Stimulated activated naive CD8-positive, alpha-beta T cell treated with anti-CD3 and anti-CD28 coated beads, Interleukin-15, Interleukin-2, amounts not matched to agents 100 ng/mL and 50 ng/mL, for 24 hours (primary cell): ENCODE data around the gene RIPOR3.
"Not testable (repeated sequence)": the region's sequence is repeated elsewhere in the genome, so short reads cannot be mapped to it uniquely, and the experiment has no call there.

Source experiments
- H3K27ac Mint-ChIP-seq: one replicate; pipeline ENCODE4 v1.8.0; 2021; ENCODE audit warnings: mild to moderate bottlenecking, mixed read lengths
- H3K27me3 Mint-ChIP-seq: one replicate; pipeline ENCODE4 v1.8.0; 2021; ENCODE audit warnings: mixed read lengths
- H3K36me3 Mint-ChIP-seq: one replicate; pipeline ENCODE4 v1.8.0; 2021; ENCODE audit warnings: low read depth, mixed read lengths
- H3K4me1 Mint-ChIP-seq: one replicate; pipeline ENCODE4 v1.8.0; 2021; ENCODE audit warnings: low read depth, mixed read lengths
- H3K4me3 Mint-ChIP-seq: one replicate; pipeline ENCODE4 v1.8.0; 2021; ENCODE audit warnings: mild to moderate bottlenecking, mixed read lengths
- H3K9me3 Mint-ChIP-seq: one replicate; pipeline ENCODE4 v1.8.0; 2021; ENCODE audit warnings: mixed read lengths

Gene RIPOR3

DNA sequence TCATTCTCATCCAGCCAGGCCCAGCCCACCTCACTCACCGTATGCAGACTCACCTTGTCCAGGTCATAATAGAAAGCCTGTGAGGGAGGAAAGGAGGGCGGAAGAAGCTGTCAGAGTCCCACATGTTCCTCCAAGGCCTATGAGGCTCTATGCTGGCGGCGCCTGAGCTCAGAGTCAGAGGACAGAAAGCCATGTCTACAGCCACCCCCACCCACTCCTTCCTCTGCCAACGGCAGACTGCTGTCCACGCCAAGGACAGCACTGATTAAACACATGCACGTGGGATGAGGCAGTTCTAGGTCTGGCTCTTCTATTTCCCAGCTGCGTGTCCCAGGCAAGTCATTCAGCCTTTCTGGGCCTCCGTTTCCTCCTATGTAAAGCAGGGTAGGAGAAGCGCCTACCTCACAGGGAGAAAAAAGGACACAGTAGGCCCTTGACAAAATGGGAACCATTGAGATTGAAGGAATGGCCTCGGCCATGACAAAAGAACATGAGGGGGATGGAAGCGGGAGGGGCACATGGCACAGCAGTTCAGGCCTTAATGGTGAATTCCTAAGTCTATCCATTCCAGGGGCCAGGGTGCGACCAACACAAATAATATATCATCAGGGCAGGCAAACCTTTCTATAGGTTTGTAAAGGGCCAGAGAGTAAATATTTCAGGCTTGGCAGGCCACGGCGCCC is 80.1 kb downstream of the RIPOR3 start:
- H3K9me3 Mint-ChIP-seq = no peaks in the 10 kb centered on the region

DNA sequence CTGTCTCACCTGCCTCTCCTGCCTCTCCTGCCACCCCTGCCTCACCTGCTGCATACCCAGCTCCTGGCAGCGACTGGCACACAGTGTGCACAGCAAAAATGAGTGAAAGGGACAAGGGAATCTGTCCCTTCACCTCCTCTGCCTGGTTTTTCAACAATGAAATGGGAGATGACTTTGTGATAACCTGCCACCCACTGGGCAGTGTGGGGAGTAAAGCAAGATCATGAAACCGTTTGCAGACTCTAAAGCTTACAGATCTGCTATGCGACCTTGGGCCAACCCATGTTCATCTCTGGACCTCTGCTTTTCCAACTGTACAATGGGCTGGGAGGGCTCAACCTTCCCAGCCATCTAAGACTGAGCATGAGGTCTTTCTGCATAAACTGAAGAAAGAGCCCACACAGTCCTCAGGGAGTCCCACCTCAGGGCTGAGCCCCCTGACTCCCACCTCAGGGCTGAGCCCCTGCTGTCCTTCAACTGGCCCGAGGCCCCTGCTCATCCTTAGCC is 81.1 kb downstream of the RIPOR3 start:
- Mint-ChIP-seq H3K9me3 (no peaks in the 10 kb centered on the region), H3K36me3 (no peaks in the 10 kb centered on the region), H3K27ac (no peak overlapping the region), H3K27me3 (peaks cover 3% of the 10 kb centered on the region), H3K4me1 (no peaks in the 10 kb centered on the region), H3K4me3 (no peak overlapping the region)

More for the DNA sequence above, 80.1 kb downstream of the RIPOR3 start:
- Mint-ChIP-seq H3K4me3 (no peak overlapping the region), H3K36me3 (no peaks in the 10 kb centered on the region), H3K4me1 (no peaks in the 10 kb centered on the region), H3K27ac (no peak overlapping the region), H3K27me3 (peaks cover 3% of the 10 kb centered on the region)

DNA sequence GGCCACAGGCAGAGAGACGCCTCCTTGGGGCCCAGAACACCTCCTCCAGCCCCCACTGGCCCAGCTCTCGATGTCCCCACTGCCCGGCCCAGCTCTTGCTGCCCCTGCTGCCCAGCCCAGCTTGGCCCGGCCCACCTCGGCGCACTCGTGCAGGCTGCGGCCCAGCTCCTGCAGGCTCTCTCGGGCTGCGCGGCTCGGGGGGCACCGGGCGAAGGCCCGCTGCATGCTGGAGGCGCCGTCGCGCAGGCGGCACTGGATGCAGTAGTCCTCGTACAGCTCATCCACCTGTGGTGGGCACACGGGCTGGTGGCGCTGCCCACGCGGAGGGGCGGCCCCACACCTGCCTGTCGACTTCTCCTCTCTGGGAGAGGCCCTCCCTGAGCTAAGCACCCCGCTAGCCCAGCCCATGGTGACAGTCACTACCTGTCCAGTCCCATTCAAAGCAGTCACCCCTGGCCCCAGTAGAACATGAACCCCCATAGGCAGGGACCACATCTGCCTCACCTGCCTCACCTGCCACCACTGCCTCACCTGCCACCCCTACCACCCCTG is 81.8 kb downstream of the RIPOR3 start:
- peaks cover 3% of the 10 kb centered on the region for H3K27me3 Mint-ChIP-seq
- H3K4me1 Mint-ChIP-seq = no peaks in the 10 kb centered on the region
- no peak overlapping the region for H3K4me3 Mint-ChIP-seq
- H3K36me3 Mint-ChIP-seq = no peaks in the 10 kb centered on the region
- H3K27ac Mint-ChIP-seq = no peak overlapping the region
- H3K9me3 Mint-ChIP-seq = no peaks in the 10 kb centered on the region

DNA sequence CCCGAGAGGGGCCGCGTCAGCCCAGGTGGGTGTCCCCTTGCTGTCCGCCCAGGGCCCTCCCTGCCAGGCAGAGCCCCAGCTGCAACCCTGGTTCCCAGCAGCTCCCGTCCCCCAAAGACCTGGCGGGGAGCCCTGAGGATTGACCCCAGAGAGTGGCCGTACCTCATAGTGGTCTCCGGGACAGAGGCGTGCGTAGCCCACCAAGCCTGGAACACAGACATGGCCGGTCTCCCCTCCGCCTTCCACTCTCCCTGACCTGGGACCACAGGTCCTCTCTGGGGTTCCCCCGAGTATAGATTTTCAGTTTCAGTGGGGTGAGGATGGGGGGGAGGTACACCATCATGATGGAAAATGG is 82.6 kb downstream of the RIPOR3 start:
- H3K27ac Mint-ChIP-seq = no peak overlapping the region
- peaks cover 3% of the 10 kb centered on the region for H3K27me3 Mint-ChIP-seq
- H3K4me1 Mint-ChIP-seq = no peaks in the 10 kb centered on the region
- H3K36me3 Mint-ChIP-seq = no peaks in the 10 kb centered on the region
- H3K4me3 Mint-ChIP-seq = no peak overlapping the region
- H3K9me3 Mint-ChIP-seq = no peaks in the 10 kb centered on the region

DNA sequence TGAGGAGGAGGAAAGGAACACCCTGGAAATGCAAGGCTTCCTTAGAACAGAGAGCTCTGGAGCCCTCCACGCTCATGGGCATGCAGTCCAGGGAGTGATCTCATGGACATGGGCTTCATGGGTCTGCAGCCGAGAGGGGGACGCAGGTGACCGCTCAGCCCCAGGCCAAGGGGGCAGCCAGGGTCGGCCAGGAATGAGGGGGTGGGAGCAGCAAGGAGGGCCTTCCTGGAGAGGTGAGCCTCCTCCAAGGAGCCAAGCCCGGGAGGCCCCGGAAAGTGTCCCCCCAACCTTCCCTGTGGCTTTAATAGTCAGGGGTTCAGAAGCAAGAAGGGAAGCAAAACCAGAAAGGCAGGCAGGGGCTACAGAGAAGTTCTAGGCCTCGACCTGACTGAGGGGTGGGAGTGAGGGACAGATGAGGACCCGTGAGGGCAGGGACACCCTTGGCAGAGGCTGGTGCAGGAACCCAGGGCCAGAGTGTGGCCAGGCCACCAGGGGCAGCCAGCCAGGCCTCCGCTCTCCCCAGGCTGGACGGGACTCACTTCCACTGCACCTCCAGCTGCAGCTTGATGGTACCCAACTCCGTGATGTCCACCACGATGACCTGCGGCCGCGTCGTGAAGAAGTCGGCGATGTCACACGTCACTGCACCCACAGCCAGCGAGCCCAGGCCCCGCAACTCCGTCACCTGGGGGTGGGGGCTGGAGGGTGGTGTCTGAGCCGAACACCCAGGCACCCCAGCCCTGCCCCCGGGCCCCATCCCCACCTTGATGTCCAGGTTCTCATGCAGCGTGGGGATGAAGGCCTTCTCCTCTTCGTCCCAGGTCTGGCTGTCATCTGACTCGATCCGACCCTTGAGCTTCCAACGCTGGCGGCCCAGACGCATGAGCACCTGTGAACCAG is 83.2 kb downstream of the RIPOR3 start:
- H3K36me3 Mint-ChIP-seq = no peaks in the 10 kb centered on the region

DNA sequence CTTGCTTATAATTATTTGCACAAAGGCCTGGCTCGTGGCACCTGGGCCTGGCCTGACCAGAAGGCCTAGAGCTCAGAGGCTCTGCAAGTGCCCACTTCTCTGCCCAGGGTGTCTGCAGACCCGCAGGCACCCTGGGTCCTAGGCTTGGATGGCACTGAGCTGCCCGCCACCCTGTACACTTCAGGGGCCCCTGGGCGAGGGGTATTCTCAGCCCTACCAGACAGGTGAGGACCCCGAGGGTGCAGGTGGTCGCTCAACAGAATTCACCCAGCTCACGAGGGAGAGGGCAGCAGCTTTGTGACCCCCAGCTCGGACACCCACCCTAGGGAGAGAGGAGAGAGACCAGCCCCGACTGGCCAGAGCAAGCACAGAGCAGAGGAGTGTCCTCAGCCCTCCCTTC is 83.9 kb downstream of the RIPOR3 start:
- no peak overlapping the region for H3K27ac Mint-ChIP-seq
- no peaks in the 10 kb centered on the region for H3K36me3 Mint-ChIP-seq
- peaks cover 3% of the 10 kb centered on the region for H3K27me3 Mint-ChIP-seq
- H3K4me1 Mint-ChIP-seq = no peaks in the 10 kb centered on the region
- no peak overlapping the region for H3K4me3 Mint-ChIP-seq
- H3K9me3 Mint-ChIP-seq = no peaks in the 10 kb centered on the region

More for the DNA sequence above, 83.2 kb downstream of the RIPOR3 start:
- Mint-ChIP-seq H3K27me3 (peaks cover 3% of the 10 kb centered on the region), H3K9me3 (no peaks in the 10 kb centered on the region), H3K27ac (no peak overlapping the region), H3K4me3 (no peak overlapping the region), H3K4me1 (no peaks in the 10 kb centered on the region)

DNA sequence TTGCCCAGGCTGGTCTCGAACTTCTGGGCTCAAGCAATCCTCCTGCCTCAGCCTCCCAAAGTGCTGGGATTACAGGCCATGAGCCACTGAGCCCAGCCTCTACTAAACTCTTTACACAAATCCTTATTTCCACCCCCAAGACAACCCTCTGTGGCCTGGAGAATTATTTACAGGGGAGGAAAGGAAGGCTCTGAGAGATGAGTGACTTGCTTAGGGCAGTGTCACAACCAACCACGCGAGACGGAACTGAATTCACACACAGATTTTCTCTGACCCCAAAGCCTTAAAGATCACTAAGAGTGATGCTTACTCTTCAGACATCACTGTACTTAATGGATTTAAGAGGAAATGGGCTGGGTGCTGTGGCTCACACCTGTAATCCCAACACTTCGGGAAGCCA is 86.2 kb downstream of the RIPOR3 start:
- H3K4me3 Mint-ChIP-seq = no peak overlapping the region
- H3K27ac Mint-ChIP-seq = no peak overlapping the region
- peaks cover 4% of the 10 kb centered on the region for H3K27me3 Mint-ChIP-seq
- H3K9me3 Mint-ChIP-seq = no peaks in the 10 kb centered on the region
- H3K4me1 Mint-ChIP-seq = no peaks in the 10 kb centered on the region
- H3K36me3 Mint-ChIP-seq = no peaks in the 10 kb centered on the region

DNA sequence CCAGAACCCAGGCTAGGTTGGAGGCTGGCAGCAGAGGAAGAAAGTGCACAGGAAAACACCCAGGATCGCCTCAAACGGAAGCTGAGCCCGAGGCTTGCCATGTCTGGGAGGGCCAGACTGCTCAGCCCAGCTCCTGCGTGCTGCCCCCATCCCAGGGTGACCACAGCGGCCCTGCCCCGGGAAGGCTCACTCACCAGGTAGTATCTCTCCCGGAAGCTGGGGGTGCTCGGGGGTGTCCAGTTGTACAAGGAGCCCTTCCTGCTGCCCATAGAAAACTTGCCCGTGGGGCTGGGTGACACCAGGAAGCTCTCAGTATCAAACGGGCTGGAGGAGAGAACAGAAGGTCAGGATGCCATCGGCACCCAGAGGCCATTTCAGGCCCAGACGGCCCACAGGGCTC is 86.9 kb downstream of the RIPOR3 start:
- H3K27me3 Mint-ChIP-seq = peaks cover 3% of the 10 kb centered on the region
- no peak overlapping the region for H3K27ac Mint-ChIP-seq
- H3K4me3 Mint-ChIP-seq = no peak overlapping the region

DNA sequence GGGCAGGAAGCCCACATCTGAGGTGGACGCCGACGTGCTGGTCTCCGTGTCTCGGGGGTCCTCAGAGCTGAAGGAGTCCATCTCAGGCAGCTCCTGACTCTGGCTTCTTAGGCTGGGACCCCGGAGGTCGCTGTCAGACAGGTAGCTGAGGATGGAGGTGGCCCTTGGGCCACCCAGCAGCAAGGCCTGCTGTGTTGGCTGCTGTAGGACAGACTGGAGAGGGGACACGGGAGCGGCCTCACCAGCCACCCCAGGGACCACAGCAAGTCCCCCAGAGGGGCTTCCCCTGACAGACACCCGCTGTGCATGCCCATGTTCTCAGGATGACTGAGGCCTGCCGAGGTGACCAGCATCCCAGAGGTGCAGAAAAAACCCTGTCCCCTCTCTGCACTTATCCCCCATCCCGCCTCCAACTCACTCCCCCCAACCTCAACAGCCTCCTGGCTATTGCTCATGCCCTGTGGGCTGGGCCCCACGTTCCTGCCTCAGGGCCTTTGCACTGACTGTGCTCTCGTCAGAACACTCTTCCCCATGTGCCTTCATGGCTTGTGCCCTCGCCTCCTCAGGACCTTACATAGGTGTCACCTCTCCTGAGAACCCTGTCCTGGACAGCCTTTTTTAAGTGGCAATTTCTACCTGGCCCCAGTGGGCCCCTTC is 88.8 kb downstream of the RIPOR3 start:
- no peaks in the 10 kb centered on the region for H3K9me3 Mint-ChIP-seq
- no peaks in the 10 kb centered on the region for H3K4me1 Mint-ChIP-seq
- H3K36me3 Mint-ChIP-seq = no peaks in the 10 kb centered on the region
- H3K27ac Mint-ChIP-seq = no peak overlapping the region
- no peak overlapping the region for H3K4me3 Mint-ChIP-seq
- H3K27me3 Mint-ChIP-seq = peaks cover 3% of the 10 kb centered on the region

More for the DNA sequence above, 86.9 kb downstream of the RIPOR3 start:
- H3K36me3 Mint-ChIP-seq = no peaks in the 10 kb centered on the region
- no peaks in the 10 kb centered on the region for H3K9me3 Mint-ChIP-seq
- H3K4me1 Mint-ChIP-seq = no peaks in the 10 kb centered on the region

DNA sequence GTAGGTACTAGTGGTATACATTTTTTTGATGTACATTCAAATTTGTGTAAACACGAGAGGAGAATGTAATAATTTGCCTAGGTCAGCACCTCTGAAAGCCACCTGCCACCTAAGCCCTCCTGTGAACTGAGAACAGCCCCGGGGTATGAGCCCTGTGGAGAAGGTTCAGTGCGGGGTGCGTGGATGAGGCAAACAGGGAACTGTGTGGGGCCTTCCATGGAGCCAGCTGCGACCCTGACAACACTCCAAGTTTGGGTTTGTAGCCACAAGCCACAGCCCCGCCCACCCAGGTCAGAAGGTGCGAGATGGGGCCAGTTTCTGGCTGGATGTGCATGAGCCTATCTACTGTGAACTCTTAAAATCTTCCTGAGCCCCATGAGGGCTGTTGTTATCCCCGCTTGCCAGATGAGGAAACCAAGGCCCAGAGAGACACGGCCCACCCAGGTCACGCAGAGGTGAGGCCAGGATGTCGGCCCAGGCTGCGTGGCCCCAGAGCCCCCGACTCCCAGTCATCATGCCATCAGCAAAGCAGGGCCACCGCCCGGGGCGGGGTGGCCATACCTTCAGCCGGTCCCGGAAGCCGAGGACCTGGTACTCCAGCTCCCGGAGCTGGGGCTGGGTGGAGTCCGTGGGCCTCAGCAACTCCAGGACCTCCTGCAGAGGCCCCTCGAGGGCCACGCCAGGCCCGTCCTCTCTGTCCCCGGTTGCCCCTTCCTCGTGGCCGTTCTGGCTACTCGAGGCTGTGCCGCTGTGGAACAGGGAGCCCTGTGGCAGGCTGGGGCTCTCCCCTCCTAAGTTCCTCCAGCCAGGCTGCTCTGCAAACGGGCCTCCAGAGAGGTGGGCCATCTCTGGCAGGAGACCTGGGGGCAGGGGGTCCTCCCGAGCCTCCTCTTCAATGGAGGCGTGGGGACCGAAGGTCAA is 89.6 kb downstream of the RIPOR3 start:
- Mint-ChIP-seq H3K4me1 (no peaks in the 10 kb centered on the region), H3K4me3 (no peak overlapping the region), H3K36me3 (no peaks in the 10 kb centered on the region)

DNA sequence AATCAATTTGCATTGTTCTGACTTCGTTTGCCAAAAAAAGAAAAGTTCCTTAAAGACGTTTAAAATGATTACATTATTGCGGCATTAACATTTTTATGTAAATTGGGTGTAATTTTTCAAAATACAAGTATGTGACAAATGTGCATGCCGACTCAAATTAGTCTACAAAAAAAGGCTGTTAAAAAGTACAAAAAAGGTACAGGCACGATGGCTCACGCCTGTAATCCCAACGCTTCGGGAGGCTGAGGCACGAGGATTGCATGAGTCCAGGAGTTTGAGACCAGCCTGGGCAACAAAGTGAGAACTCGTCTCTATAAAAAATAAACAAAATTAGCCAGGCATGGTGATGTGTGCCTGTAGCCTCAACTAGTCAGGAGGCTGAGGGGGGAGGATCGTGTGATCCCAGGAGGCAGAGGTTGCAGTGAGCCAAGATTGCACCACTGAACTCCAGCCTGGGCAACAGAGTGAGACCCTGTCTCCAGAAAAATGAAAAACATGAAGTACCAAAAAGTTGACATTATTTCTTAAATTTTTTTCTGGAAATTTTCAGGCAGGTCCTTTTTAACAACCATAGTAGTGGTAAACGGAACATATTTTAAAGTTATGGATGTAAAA is 91.0 kb downstream of the RIPOR3 start:
- Mint-ChIP-seq H3K9me3 (no peaks in the 10 kb centered on the region), H3K4me3 (no peak overlapping the region), H3K27ac (no peak overlapping the region), H3K36me3 (no peaks in the 10 kb centered on the region), H3K27me3 (peaks cover 3% of the 10 kb centered on the region), H3K4me1 (no peaks in the 10 kb centered on the region)

More for the DNA sequence above, 89.6 kb downstream of the RIPOR3 start:
- H3K27me3 Mint-ChIP-seq = peaks cover 3% of the 10 kb centered on the region
- H3K27ac Mint-ChIP-seq = no peak overlapping the region
- H3K9me3 Mint-ChIP-seq = no peaks in the 10 kb centered on the region

DNA sequence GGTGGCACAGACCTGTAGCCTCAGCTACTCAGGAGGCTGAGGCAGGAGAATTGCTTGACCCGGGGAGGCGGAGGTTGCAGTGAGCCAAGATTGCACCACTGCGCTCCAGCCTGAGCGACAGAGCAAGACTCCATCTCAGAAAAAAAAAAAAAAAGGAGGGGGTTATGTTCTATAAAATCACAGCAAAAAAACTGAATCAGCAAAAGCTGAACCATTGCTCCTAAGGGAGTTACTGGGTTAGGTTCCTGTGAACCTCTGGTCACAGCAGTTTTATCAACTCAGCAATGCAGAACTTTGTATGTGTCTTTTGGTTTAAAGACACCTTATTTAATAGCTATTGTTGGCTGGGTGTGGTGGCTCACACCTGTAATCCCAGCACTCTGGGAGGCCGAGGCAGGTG is 92.6 kb downstream of the RIPOR3 start:
- not testable (repeated sequence) for H3K27me3 Mint-ChIP-seq, H3K27ac Mint-ChIP-seq, H3K4me3 Mint-ChIP-seq, H3K9me3 Mint-ChIP-seq, H3K4me1 Mint-ChIP-seq, H3K36me3 Mint-ChIP-seq

DNA sequence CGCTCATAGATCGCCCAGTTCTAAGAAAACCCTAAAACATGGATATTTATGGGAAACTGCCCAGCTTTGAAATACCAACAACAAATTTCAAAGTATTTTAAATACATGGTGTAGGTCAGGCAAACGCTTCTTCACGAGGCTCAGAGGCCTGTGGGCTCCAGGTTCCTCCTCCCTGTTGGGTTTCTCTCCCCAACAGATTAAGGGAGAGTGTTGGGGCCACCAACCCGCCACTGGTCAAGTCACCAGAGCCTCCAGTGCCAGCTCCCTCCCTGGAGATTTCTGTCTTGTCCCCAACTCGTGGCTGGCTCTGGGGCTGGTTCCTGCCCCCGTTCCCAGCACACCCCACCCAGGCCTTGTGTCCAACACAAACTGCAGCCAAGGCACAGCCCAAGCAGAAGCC is 93.3 kb downstream of the RIPOR3 start:
- H3K36me3 Mint-ChIP-seq = no peaks in the 10 kb centered on the region
- H3K27ac Mint-ChIP-seq = no peak overlapping the region
- H3K4me3 Mint-ChIP-seq = no peak overlapping the region
- H3K27me3 Mint-ChIP-seq = peaks cover 3% of the 10 kb centered on the region
- H3K4me1 Mint-ChIP-seq = no peaks in the 10 kb centered on the region
- H3K9me3 Mint-ChIP-seq = no peaks in the 10 kb centered on the region
